GM19463 (cell line): Measurements from ENCODE around the gene GDI2.

Experiments used
- ATAC-seq: cut with Tn5 transposase; IDR thresholded peaks from one replicate; pipeline ENCODE4 v1.9.1; 2021; ENCODE audit warnings: mild to moderate bottlenecking, moderate library complexity; ENCODE audit not compliant: unreplicated experiment

The GDI2 gene

GRCh38 chr10:5744849-5745248 is 68.4 kb downstream of the GDI2 start:
- no peak for ATAC-seq

DNA sequence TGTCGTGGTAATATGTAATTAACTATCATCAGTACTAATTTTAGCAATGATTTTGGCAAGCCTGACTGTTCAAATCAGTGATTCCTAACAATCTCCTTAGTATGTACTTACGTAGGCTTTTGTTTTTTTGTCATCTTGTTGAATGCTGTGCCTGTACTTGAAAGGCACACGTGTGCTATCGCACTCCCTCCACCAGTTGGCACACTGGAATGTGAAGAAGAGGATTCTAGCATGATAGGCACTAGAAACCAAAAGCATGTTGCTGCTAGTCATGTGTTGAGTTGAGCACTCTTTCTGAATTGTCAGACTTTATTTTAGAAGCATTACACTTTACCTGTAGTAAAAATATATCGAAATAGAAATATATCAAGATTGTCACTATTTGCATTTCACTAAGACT is 69.5 kb downstream of the GDI2 start:
- ATAC-seq, result no peak

DNA sequence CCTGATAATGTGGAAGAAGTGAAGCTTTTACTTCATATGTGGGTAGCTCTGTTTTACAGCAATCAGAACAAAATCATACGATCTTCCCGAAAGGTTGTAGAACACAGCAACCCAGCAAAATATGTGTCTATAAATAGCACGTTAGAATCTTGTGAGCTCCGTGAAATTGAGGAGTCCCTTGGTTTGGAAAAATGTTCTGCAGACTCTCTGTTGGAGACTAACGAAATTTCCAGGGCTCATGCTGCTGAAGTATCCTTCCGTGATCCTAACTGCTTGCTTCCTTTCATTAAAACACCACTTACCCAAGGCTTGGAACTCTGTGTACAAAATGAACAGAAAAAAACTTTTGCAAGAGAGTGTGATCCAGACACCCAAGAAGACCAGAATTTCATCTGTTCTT is 71.1 kb downstream of the GDI2 start:
- ATAC-seq, result no peak

DNA sequence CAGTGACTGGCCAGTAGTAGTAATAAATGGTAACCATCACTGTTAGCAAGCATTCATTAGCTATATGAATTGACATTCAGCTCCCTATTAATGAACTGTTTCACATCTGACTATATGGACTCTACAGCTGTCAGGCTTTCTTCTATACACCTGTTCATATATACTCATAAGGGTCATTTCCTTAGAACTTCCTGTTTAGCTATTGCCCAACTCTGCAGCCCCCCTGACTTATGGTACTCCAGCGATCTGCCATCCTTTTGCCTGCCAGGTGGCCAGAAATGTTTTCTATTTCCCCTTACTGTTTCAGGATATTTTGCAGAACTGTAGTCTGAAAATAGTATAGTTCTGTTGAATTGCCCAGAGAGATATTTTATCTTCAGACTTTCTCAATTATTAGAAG is 72.0 kb downstream of the GDI2 start:
- no peak for ATAC-seq

DNA sequence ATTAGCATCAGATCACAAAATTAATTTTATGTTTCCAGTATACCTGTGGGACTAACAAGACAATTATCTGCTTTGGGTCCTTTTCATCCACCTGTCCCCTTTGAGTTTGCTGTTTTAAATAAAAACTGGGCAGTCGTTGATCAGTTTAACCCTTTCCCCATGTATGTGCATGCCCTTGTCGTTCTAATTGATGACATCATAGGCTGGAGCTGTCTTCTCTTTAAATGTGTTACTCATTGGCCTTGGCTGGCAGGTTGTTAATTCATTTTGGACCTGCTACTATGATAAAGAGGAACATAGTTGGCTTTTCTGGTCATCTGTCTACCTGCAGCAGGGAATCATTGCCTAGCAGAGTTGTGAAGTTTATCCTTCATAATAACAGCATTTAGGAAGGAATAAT is 74.8 kb downstream of the GDI2 start:
- no peak for ATAC-seq

- no peak for ATAC-seq
These were observed 75.9 kb downstream of the GDI2 start for GRCh38 chr10:5737352-5737751.

GRCh38 chr10:5736591-5736990 is 76.6 kb downstream of the GDI2 start:
- ATAC-seq, result no peak

DNA sequence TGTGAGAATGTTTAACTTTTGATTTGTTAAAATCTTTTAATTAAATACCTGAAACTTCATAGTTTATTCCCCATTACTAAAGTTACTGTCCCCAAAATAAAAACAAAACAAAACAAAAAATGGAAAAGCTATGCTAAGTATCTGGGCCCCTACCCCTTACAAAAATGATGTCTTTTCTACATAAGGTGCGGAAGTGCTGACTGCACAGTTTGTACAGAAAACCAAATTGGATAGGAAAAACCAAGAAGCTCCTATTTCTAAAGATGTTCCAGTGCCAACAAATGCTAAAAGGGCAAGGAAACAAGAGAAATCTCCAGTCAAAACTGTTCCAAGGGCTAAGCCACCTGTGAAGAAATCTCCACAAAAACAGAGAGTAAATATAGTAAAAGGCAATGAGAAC is 78.1 kb downstream of the GDI2 start:
- ATAC-seq, result no peak

DNA sequence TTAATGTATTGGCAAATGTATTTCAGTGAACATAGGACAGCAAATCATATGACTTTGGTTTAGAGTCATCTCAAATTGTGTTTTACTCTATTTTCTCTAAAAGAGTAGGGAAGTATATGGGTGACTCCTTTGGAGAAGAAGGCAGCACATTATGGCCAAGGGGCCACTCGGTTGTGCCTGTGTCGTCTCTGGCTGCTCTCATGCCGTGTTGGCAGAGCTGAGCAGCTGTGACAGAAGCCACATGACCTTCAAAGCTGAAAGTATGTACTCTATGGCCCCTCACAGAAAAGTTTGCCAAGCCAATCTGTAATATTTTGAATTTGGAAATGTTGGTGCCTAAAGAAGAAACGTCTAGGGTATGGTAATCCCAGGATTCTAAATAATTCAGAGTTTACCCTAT is 81.1 kb downstream of the GDI2 start:
- no peak for ATAC-seq

GRCh38 chr10:5731559-5731958 is 81.7 kb downstream of the GDI2 start:
- no peak for ATAC-seq

DNA sequence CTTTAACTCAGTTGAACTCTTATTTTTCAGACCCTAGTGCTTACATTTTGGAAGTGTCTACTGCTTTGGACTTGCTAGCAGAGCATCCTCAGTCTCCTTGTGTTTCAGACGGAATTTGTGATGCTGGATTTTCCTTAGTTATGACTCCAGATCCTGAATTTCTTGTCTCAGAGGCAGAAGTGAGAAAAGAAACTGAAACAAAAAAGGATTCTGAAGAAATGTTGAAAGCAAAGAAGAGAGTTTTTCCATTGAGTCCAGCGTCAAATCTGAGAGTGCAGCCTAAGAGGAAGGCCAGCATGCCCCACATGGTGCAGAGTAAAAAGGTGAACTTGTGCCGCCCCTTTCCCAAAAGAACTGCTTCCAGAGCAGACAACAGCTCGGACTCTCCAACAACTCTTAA is 82.5 kb downstream of the GDI2 start:
- ATAC-seq, result no peak

GRCh38 chr10:5723692-5724091 is 89.5 kb downstream of the GDI2 start:
- no peak for ATAC-seq

GRCh38 chr10:5720182-5720581 is 93.1 kb downstream of the GDI2 start:
- ATAC-seq, result no peak

- ATAC-seq, result no peak
These were observed 93.7 kb downstream of the GDI2 start for GRCh38 chr10:5719546-5719945.
